Activated CD8-positive, alpha-beta memory T cell treated with anti-CD3 and anti-CD28 coated beads, Interleukin-2, amount 50 U/mL, for 48 hours (primary cell): Measurements from ENCODE around the gene CXXC1.
A peak's percentile ranks its signal among the peaks of the same experiment; 100 is the strongest.
"Not testable (repeated sequence)": the region's sequence is repeated elsewhere in the genome, so short reads cannot be mapped to it uniquely, and the experiment has no call there.

Source experiments
- DNase-seq: peaks from one replicate; pipeline ENCODE4 v3.0.0-alpha.2; 2020

The CXXC1 gene

DNA sequence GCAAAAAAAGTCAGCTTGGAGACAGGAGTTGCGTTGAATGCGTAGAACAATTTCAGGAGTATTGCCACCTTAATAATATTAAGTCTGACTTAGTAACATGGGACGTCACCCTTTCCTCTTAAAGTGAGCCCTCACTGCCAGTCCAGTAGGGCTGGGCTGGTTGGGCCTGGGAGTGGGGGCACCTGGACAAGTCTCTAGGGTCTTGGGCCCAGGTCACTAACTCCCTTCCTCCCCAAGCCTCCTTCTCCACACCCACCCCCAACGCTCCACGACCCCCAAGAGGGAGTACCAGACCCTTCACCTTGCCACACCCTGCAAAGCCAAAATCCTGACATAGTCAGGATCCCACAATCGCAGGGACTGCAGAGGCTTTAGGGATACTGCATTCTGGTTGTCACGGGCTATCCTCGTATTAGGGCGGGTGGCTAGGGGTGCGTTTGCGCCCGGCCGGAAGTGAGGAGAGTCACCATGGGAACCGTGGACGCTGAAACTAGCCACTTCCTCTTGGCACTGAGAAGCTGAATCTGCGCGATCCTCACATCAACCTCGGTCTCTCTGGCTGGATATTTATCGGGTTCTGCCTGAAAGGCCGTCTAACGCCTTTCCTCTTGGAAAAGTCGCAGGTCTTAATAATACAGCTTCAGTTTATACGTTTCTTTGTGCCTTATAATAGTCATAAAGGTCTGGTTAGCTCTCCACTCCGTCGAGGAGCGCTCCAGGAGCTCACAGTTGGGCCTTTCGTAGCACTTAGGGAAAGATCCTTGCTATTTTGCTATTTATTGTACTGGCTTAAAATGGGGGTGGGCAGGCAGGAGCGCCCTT, 10.3 kb upstream of the CXXC1 start:
- DNase-seq, result peak; percentile 83

DNA sequence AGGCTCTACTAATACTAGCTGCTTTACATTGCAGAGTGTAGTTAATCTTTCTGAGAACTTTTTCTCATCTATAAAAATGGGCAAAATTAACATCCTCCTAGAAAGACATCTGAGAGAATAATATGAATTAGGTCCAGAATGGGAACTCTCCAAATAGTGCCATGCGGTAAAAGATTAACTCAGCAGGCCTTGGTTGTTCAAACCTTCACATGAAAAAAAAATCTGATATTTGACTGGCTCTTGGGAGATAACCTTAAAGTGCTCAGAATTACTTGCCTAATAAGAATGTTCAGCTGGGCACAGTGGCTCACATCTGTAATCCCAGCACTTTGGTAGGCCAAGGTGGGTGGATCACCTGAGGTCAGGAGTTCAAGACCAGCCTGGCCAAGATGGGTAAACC, 5.5 kb upstream of the CXXC1 start:
- DNase-seq, result no peak

DNA sequence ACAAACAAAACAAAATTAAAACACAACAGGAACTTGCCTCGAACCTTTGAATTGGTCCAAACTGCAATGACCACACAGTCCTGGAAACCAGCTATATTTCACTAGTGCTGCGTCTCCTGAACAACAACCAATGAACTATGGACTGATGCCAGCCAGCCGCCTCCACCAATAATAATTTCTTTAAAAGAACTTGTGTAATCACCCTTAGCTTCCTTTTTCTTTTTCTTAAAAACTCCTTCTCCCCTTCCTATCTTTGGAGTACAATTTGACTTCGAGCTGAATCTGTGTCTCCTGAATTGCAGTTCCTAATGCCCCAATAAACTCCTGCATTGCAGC, 1.6 kb upstream of the CXXC1 start:
- no peak for DNase-seq

DNA sequence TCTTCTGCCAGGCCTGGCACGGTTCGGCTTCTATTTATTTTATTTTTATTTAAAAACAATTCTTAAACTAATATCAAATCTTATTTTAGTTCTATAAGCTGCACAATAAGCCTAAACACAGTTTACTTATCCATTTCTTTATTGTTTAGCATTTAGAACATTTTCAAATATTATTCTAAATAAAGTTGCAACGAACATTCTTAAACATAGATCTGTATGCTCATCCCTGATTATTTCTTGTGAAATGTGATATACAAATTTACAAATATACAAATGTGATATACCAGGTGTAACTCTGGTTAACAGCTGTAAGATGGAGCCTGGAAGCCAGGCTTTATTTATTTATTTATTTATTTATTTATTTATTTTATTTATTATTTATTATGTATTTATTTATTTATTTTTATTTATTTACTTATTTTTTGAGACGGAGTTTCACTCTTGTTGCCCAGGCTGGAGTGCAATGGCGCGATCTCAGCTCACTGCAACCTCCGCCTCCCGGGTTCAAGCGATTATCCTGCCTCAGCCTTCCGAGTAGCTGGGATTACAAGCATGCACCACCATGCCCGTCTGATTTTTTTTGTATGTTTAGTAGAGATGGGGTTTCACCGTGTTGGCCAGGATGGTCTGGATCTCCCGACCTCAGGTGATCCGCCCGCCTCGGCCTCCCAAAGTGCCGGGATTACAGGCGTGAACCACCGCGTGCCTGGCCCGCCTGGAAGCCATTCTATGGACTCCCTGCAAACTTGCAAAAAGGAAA, 1.0 kb upstream of the CXXC1 start:
- not testable (repeated sequence) for DNase-seq

DNA sequence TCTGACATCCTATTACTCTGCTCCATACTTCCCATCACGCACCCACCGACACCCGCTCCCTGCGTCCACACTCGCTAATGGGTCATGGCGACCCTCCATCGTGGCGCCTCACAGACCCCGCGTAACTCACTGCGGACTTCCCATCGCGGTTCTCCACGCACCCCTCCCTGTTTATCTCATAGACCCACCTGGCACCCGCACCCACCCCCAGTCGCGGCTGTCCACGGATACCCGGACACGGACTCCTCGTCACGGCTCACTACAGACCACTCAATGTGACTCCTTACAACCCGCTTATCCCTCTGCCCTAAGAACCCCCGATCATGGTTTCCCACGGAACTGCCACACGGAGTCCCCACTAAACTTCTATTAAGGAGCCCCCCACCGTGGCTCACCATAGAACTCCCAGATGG, 458 bp downstream of the CXXC1 start:
- no peak for DNase-seq

DNA sequence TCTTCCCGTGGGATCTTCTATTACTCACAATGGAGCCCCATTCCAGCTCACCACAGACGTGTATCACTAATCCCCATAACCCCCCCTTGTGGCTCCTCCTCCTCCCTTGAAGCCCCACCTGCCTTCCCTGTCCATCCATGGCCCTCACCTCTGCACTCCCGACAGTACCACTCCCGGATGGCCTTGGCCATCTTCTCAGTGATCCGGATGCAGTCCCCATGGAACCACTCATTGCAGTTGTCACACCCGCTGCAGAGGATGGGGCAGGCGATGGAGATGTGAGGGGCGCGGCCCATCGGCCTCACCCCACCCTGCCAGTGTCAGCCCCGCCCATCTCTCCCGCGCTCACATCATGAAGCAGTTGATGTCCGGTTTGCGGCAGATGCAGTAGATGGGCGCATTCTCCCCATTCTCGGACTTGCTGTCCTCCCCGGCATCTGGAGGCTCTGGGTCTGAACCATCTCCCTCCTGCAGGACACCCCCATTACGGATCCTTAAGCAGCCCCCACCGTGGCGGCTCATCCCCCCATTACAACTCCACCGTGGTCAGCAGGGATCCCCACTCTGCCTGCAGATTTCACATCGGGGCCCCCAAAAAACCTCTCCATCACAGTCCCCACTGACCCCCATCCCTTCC, 983 bp downstream of the CXXC1 start:
- DNase-seq, result peak; percentile 72

DNA sequence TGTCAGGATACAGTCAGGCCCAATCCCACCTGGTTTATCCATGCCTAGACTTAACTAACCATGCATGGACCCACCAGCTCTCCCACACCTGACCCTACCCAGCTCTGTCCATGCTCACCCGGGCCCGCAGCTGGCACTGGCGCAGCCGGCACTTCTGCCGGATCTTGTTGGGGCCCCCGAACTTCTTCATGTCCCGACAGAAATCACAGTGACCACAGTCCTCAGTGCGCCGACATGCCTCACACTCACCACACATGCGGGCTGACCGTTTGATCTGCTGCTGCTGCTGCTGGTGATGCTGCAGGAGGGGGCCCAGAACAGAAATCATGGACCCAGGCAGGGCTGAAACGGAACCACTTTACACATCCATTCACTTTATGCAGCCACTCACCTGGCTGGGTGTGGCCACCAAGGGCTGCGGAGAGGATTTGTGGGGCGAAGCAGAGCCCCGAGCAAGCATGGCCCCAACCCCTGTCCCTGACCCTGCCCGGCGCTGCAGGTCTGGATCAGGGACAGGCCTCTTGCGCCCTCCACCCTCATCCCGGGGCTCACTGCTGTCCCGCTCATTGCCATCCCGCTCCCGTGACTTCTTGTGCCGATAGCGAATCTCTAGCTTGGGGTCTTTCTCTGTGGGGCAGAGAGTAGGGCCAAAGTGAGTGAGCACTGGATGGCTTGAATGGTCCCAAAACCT, 1.7 kb downstream of the CXXC1 start:
- DNase-seq, result no peak

DNA sequence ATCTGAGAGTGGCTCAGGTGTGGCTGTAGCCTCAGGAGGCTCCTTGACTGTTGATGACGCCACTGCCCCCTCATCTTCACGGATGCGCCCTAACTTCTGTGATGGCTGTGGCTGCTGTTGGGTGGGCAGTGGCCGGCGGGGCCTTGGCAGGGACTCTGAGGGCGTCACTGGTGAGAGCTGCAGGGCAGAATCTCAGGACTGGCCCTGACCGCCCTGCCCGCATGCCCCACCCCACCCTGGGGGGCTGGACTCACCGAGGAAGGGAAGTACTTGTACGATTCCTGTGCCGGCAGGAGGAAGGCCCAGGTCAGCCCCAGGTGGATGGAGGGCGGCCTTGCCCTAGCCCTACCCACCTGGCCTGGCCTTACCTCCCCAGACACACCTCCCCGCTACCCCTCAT, 2.4 kb downstream of the CXXC1 start:
- no peak for DNase-seq

DNA sequence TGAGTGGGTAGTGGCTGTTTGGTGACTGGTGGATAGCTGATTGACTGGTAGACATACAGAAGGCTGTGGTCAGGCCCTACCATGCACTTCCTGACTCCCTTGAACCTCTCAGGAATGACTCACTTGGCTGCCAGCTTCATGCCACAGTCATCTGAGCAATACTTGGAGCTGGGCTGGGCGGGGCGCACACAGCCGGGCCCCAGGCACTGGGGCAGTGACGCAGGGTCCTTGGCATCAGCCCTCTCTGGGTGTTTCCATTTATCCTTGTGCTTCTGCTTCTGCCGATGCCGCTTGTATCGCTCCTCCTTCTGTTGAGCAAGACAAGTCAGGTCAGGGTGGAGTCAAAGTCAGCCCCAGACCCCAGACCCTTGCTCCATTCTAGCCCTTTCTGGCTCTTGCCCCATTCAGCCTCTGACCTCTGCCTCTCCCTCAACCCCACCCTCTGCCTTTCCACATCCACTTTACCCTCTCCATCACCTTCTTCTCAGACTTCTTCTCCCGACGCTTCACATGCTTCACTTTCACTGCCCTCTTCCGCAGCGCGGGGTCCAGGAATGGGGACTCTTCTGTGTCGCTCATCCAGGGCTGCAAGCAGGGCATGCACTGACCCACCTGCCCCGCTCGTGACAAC, 3.1 kb downstream of the CXXC1 start:
- DNase-seq, result no peak

DNA sequence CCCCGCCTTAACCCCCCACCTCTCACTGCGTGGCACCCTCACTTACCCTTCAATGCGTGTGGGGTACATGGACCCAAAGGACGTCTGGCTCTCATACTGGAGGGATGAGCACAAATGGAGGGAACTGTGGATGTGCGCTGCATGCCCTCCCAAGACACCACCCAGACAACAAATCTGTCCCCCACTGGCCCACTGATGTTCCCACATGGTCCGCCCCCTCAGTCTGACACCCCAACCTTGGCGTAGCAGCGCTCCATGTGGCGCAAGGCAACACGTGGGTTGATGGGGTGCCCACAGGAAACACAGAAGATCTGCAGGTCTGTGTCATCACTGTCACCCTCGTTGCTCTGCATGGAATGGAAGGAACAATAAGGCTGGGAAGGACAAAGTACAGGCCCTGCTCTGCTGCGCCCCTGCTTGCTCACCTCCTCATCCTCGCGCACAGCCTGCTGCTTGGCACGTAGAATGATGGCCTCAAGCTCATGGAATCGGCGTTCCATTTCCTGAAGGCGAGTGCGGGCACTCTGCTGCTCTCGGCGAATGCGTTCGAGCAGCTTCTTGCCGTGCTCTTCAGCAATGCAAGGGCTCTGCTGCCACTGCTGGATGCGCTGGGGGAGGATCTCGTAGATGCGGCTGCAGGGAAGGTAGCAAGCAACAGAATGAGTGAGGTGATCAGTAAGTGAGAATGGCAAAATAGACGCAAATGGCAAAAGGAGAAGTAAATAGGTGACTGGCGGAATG, 3.9 kb downstream of the CXXC1 start:
- no peak for DNase-seq

DNA sequence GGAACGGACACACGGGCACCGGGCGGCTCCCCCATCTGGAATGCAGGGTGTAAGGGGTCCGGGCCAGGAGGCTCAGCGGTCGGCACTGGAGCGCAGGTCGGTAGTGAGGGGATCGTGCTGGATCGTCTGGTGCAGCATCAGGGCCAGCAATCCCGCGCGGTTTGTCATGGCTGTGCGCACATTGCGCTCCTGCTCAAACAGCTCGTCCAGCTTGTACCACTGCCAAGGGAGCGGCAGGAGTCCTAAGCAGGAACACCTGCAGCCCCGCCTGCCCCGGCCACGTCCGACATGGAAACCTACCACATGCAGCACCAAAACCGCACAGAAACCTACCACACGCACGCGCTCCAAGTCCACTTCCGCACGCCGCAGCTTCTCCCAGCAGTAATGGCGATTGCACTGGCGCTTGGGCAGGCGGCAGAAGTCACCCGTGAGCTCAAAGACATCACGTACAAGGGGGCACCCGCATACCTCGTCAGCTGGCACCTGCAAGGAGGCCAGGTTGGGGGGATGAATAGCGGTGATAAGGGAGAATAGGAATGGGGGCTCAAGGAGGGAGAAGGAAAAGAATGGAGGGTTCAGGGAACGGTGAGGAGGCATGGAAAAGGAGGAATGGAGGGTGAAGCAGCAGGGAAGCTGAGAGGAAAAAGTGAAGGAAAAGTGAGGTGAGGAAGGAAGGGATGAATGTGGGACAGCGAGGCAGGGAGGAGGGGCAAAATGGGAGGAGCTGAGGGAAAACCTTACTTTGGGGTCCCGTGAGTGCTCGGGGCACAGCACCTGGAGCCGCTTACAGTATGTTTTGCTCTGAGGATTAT, 4.8 kb downstream of the CXXC1 start:
- no peak for DNase-seq

DNA sequence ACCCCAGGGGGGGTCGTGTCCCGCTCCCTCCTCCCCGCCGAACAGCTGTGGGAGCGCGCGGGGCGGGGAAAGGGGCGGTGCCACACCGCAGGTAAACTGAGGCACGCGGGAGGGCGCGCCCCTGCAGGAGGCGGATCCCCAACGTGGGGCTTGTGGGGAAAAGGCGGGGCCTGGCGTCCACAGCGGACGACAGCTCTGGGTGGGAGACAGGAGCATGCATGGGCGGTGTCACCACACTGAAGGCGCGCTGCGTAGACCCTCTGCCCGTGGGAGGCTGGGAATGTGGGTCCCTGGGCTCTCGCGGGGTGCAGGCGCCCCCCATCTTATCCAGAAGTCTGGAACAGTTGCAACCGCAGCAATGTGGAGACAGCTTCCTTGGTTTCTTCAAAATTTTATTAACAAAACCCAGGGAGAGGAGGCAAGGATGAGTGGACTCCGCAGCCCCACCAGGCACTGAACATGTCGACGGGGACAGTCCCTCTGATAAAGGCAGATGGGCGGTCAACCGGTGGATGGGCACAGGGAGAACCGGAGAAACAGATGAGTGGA, 5.4 kb downstream of the CXXC1 start:
- DNase-seq, result no peak

DNA sequence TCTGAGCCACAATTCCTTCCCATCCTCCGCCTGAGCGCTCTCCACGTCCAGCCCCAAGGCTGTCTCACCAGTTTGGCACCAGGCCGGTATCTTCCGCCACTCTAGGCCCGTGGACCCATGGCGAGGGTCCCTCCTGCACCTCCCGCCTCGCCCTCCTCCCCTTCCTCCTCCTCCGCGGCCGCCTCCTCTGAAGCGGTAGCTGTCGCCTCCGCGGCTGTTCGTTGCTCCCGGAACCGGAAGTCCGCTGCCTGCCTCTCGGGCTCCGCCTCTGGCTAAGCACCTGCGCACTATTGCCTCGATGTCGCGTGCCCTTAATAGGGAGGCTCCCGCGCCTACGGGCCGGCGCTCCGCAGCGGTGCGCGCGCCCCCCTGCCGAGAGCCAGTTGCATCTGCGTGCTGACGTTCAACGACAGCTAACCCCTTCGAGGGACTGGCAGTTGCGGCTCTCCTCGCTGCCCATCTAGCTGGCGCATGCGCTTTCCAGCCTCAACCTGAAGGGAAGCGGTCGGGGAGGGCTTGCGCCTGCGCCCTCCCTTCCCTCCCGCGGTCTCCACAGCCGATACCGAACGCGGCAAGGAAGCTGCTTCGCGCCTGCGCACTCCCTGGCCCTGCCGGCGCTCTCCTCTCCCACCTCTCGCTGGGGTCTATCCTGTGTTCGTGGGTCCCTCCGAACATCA, 6.1 kb downstream of the CXXC1 start, which contains the start of gene MBD1:
MBD1 (minus strand) TSS at position 229 of the 677 bp plus-strand sequence. CDS start 1,531 bp downstream, outside the sequence.
- peak; percentile 95 for DNase-seq

DNA sequence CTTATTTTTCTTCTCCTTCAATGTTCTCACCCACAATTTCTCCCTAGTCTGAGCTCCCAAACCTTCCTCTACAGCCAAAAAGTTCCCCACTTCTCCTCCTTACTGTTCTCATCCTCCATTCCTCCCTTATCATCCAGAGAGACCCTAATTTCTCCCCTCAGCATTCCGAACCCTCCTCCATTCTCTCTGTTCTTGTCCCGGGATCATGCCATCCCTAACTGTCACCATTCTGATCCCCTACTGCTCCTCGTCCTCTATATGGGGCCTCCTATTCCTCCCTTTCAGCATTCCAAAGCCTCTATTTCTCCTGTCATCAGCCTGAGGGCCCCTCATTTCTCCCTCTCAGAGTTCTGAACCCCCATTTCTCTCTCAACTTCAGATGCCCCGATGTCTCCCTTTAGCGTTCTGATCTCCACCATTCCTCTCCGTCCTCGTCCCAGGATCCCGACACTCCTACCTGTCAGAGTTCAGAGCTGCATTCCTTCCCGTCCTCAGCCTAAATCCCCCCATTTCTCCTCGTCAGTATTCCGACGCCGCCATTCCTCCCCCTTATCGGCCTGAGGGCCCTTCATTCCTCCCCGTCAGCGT, 6.7 kb downstream of the CXXC1 start:
- no peak for DNase-seq

DNA sequence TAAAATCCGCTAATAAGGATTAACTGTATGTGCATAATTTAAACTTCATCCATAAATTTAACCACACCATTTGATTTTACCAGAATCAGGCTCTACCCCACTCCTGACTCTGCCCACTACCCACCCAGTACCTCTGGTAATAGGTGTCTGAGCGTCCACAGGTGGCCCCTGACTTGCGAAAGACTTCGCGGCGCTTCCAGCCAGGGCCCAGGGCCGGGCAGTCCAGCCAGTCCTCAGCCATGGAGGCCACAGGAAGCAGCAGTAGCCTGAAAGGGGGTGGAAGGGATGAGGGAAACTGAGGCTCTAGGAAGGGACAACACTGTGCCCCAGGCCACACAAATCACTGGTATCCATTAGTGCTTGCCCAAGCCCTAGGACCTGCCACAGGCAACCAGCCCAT, 7.7 kb downstream of the CXXC1 start:
- no peak for DNase-seq

DNA sequence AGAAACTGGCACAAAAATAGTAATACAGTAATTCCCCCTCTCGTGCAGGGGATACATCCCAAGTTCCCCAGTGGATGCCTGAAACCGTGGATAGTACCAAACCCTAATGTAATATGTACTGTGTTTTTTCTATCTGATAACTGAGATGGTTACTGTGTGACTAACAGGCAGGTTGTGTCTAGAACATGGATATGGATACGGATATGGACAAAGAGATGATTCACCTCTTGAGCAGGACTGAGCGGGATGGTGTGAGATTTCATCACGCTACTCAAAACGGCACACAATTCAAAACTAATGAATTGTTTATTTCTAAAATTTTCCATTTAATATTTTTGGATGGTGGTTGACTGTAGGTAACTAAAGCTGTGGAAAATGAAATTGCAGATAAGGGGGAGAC, 9.6 kb downstream of the CXXC1 start:
- no peak for DNase-seq

DNA sequence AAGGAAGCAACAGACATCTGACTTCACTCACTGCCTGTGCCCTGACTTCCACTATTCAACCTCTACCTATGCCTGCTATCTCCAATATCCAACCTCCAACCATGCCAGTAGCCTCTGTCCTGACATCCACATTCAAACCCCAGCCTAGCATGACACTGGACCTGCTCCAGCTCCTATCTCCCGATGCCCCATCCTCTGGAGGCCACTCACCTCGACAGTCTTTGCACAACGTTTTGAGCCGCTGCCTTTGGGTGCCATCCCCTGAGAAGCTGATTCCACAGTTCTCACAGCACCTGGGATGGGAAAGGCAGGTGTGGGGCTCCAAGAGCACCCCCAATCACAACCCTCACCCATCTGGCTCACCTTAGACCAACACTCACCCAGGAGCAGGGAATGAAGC, 11.0 kb downstream of the CXXC1 start:
- DNase-seq, result no peak

DNA sequence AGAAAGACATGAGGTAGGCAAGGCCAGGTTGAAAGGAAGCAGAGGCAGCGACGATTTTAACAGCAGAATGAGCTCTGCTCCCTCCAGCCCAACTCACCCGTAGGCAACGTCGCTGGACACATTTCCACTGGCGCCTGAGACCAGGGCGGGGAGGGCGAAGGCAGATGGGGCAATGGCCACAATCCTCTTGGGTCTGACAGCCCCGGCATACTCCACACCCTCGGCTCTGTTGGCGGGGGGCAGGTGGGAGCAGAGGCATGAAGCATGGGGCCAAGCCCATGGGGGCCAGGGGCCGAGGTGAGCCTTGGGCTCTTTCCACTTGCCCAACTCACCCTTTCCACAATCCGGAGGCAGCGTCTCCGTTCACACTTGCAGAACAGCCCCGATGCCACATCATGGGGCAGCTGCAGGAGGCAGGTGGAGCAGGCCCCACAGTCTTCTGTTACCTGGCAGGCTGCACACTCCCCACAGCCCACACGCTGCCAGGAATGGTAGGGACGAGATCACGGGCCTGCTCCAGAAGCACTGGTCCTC, 11.9 kb downstream of the CXXC1 start:
- DNase-seq, result no peak

DNA sequence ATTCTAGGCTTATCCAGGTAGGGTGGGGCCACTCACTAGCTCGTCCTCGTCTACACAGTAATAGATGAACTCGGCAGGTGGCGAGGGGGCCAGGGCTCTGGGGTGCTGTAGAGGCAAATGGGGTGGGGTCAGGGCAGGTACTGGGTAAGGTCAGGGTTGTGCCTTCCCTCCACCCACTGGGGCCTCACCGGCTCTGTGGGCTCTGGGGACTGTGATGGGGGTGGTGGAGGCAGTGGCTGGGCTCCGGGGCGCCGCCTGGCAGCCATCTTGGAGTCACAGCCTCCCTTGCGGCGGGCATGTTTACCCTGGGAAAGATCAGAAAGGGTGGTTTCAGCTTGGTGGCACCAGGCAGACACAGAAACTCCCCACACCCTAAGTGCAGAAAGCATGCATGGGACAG, 12.6 kb downstream of the CXXC1 start:
- DNase-seq, result no peak

DNA sequence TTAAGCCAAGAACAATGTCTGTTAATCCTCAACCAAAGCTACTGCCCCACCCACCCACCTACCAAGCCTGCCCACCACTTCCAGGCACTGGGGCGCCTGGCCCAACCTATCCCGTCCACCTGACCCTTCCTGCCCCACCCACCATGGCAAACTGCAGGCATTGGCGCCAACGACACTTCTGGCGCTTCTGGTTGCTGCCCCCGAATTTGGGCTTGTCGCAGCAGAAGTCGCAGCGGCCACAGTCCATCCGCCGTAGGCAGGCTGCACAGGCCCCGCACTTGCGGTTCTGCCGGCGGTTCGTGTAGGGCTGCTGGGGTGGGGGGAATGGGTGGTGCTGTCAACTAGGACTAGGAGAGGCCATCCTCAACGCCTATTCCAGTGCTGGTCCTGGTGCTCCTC, 13.4 kb downstream of the CXXC1 start:
- DNase-seq, result no peak
